Epithelial cell of prostate (primary cell): ENCODE data around the gene DNAJC8.

Source experiments
- DNase-seq: peaks from one replicate; pipeline ENCODE4 v3.0.0-alpha.2; 2011; ENCODE audit warnings: low read depth, low spot score
- H3K27ac ChIP-seq: fragments of 450-650 bp; 2 replicates; pipeline ENCODE4 v1.5.1; 2017; ENCODE audit warnings: mild to moderate bottlenecking

DNAJC8 gene

DNA sequence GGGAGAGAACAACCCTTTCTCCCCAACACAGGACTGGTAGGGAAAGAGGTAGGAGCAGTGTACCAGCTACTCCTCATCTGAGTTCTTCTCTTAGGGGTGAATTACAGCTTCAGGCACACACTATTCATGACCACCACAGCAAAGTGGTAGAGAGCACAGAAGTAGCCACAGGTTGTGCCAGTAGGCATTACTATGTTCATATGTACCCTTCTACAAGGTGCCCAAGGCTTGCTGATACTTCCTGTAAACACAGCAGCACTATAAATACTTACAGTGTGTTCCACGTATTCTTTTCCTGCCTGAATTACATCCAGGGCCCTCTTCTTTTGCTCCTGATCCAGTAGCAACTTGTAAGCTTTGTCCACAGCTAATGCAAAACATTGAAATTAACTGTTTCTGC lies 23.1 kb downstream of the DNAJC8 start:
- no peak for DNase-seq
- peak overlapping the region; percentile 3 for H3K27ac ChIP-seq

DNA sequence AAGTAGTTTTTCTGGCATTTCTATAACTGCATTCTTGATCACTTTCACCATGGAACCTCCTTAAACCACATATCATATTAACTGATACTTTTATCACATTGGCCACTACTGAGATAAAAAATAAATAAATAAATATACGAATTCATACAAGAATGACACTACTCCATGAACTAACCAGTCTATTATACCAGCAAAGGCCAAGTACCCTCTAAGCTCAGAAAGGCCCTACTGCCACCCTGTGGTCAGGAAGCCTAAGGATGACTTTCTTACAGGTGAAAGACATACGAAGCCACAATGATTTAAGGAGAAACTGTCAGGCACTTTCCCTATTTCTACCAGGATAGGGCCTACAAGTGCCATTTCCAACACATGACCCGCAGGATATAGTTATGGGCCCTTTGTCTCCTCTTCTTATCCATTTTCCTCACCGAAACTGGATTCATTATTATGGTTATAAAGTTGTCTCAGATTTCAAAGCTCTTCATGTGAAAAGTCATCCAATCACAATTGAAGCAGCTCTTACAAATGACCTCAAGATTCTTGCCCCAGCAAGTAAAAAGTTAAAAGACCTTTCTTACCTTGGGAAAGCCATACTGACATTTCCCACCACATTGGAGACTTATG lies 23.9 kb downstream of the DNAJC8 start:
- peak overlapping the region; percentile 3 for H3K27ac ChIP-seq
- peak; percentile 14 for DNase-seq

DNA sequence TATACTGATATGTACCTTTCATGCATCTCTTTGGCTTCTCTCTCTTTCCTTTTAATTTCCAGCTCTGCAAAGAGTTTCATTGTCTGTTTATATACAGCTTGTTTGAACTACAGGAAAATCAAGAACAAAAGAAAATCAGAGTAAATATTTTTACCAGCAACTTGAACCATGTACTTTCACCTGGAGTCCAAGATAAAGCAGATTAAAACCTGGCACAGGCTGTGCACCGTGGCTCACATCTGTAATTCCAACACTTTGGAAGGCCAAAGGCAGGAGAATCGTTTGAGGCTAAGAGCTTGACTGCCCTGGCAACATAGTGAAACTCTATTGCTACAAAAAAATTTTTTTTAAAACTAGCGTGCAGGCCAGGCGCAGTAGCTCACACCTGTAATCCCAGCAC lies 27.6 kb downstream of the DNAJC8 start:
- no peak overlapping the region for H3K27ac ChIP-seq
- DNase-seq, result no peak

DNA sequence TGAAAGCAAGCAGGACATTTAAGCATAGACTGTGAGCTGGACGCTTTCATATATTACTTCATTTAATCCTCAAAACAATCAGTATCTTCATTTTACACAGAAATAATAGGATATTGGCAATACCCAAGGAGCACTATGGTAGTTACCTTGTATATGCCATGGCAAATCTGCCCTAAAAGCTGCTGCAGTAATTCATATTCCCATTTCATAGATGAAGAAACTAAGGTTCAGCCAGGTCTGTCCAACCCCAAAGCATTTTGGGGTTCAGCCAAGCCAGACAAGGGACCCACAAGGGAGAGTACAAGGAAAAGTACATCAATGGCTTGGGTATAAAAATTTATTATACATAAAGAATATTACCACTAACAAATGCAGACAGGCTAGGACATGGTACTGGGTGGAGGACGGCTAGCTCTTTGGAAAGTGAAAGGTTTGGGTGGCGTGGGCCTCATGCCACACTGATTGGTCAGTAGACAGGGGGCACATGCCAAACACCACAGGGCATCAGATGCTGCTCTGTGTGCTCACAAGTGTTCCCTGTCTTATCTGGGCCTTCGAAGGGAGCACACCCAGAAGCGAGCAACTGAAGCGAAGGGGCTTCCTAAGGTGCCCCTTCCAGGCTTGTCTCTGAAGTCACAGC lies 32.5 kb downstream of the DNAJC8 start:
- DNase-seq, result no peak
- no peak overlapping the region for H3K27ac ChIP-seq

DNA sequence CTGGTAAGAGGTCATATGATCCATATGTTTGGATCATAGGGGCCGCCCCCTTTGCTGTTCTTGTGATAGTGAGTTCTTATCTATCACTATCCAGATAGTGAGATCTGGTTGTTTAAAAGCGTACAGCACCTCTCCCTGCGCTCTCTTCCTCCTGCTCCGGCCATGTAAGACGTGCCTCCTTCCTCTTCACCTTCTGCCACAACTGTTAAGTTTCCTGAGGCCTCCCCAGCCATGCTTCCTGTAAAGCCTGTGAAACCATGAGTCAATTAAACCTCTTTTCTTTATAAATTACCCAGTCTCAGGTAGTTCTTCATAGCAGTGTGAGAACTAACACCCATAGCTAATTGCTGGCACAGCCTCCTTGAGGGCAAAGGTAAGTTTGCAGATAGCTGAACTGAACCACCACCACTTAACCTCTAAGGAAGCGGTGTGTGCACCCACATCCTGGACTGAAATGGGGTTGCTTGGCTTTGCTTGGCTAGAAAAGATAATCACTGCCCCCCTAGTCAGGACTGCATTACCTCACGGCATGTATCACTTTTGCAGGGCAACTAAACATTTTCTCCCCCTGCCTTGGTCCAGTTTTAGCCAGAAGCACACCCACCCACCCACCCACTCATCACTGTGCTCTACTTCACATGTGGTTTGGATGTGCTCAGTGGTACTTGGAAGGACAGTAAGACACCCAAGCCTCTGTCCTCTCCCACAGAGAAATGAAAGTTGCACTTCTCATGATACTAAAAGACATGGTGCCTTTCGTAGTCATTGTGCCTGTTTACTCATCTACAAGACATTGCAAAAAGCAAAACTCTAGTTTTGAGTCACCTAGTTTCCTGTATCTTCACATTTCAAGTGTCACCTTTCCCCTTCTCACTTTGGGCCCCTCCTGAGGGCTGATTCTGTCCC lies 33.2 kb downstream of the DNAJC8 start:
- DNase-seq, result no peak
- H3K27ac ChIP-seq, result no peak overlapping the region

DNA sequence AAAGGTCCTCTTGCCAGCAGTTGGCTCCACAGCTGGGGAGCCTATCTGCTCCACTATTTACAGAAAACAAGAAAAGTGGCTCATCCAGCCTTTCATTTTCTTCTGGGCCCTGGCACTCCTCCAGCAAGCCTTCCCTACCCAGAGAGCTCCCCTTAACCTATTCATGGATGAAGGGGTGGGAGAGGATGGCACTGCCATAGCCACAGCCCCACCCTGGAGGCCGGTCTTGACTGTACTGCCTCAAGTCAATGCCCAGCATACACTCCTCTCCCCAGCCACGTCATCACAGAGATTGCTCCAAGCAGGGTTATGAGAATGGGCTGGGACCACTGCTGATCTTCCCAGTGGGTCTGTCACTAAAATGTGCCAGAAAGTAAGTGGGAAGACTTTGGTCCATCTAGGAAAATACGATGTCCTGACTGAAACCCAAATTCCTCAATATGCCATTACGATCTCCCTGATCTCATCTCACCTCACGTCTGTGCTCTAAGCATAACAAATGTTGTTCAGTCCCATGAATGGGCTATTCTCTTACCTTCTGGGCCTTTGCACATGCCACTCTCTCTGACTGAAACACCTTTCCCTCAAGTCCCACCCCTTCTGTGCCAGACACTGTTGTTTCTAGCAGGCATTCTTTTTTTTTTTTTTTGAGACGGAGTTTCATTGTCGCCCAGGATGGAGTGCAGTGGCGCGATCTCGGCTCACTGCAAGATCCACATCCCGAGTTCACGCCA lies 35.0 kb downstream of the DNAJC8 start:
- no peak for DNase-seq

DNA sequence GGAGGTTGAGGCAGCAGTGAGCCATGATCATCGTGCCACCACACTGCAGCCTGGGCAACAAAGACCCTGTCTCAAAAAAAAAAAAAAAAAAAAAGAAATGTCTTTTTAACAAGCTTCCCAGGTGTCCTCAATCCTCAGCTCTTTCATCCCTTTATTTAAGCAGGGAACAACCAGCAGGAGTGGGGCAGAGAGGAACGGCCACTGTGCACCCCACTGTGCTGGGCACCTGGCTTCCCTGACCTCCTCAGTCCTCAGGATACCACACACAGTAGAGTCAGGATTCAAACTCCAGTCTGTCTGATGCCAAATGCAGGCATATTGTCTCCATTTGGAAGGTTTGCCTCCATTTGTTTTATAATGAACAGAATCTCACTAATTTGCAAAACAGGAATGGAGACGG lies 36.5 kb downstream of the DNAJC8 start:
- DNase-seq, result no peak
- peak overlapping the region; percentile 75 for H3K27ac ChIP-seq

More for the DNA sequence above, 35.0 kb downstream of the DNAJC8 start:
- peak overlapping the region; percentile 75 for H3K27ac ChIP-seq

DNA sequence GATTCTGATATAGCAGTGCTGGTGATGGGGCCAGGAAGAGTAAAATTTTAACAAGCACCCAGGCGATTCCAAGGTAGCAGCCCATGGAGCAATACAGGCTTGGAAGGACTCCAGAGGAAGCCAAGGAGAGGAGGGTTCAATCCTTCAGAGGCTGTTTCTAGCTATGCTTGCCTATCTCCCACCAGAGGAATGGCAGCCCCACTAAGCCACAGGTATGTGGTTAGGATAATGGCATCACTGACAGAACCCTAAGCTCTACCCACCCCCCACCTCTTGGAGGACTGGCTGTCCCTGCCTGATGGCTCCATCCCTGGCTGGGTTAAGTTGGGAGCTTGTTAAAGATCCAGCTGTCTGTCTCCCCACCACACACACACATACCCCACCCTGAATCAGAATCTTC lies 37.0 kb downstream of the DNAJC8 start:
- H3K27ac ChIP-seq, result no peak overlapping the region
- no peak for DNase-seq

DNA sequence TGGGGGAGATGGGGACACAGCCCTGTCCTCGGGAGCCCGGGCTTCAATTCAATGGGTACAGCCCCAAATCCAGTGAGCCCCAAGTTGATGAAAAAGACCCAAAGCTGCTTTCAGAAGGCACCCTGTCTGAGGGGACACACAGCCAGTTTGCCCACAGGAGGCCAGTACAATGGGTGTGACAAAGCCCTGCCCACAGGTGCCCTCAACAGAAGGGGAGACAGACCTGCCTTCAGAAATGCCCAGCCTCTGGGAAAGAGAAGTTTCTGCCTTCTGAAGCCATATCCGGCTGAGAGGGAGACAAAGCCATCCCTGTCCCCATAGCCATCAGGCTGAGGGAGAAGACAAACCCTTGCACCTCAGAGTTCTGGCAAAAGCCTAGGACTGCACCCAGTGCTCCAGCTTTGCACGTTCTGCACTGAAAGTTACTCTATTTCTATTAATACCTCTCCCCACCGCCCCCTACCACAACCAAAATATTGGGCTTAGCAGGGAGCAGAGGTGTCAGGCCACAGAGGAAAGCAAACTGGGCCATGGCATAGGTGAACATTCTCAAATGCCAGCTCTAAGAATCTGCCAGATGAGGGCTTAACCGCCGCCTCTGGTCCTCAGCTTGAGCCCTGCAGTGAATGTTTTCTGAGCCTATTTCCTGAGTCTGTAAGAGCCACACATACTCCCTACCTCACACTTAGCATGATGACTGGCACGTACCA lies 38.3 kb downstream of the DNAJC8 start:
- DNase-seq, result no peak
- H3K27ac ChIP-seq, result peak overlapping the region; percentile 49

DNA sequence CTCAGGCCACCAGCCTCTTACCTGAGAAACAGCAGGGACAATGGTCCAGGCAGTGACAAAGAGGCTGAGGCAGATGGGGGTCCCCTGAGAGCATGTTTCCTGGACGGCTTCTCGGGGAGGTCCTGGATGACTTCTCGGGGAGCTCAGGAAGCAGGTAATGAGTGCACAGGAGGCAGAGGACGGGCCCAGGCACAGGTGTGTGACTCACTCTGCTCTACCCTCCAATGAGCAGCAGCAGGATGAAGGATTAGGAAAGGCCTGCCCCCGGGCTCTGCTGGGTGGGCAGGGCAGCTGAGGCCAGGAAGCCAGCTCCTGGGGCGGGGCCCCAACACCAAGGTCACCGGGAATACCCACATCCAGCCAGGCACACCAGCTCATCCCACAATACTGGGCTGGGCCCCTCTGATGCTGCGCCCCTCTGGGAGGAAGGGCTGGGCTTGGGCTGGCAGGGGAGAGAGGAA lies 39.1 kb downstream of the DNAJC8 start:
- H3K27ac ChIP-seq, result peak overlapping the region; percentile 49
- peak; percentile 60 for DNase-seq

DNA sequence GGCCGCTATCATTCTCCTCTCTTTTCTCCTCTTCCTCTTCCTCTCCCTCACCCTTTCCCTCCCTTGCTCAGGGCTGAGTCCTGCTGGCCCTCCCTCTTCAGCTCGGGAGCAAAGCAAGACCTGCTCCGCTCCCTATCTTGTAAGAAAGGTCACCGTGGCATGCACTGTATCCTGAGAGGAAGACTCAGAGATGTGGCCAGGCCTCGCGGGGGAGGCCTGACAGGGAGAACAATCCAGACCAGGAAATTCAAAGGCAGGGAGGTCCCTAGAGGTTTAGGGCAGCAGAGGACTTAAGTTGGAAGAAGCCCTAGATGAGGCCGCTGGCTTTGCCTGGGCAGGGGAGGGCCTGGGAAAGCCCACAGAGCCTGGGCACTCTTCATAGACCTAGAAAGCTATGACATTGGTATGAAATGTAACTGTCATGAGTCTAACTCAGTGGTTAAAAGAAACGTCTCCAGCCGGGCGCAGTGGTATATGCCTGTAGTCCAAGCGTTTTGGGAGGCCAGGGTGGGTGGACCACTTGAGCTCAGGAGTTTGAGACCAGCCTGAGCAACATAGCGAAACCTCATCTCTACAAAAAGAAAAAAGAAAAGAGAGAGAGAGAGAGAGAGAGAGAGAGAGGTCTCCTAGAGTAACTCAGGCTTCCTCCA lies 41.7 kb downstream of the DNAJC8 start:
- peak overlapping the region; percentile 52 for H3K27ac ChIP-seq

DNA sequence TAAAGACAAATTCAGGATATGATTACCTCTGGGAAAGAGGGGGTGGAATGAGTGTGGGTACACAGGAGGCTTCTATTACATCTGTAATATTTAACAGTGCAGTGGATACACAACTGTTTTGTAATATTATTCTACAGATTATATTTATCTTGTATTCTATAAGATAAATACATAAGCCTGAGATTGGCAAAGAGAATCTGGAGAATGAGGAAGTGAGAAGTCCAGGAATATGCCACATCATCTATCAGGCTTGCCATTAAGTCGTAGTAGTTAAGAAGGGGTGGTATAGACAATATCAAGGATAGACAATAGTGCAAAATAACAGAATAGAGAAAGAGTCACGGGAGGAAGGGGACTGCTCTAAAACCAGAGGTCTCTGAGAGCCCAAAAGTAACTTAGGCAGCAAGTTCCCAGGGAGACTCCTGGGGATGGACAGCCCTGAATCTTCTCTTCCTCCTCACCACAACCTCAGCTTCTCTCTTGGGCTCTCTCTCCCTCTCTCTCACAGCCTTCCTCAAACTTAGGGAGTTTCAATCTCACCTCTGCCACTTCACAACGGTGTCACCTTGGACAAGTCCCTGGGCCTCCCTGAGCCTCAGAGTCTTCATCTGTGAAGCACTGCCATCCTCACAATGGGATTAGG lies 42.4 kb downstream of the DNAJC8 start:
- peak overlapping the region; percentile 52 for H3K27ac ChIP-seq
- DNase-seq, result no peak

More for the DNA sequence above, 41.7 kb downstream of the DNAJC8 start:
- no peak for DNase-seq

DNA sequence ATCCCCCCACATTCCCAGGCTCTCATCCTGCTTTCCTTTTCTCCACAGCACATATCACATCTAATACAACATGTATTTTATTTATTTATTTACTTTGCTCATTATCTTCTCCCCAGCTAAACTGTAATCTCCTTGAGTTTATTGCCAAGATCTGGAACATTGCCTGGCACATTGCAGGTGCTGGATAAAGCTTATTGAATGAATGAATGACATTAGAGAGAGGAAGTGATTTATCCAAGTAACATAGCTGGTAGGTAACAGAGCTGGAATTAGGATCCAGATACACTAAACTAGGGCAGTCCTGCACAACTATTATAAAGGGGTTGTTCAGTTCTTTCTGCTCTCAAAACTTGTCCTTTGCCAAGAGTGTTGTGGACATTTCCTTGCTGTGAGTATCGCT lies 47.8 kb downstream of the DNAJC8 start:
- no peak overlapping the region for H3K27ac ChIP-seq
- no peak for DNase-seq

DNA sequence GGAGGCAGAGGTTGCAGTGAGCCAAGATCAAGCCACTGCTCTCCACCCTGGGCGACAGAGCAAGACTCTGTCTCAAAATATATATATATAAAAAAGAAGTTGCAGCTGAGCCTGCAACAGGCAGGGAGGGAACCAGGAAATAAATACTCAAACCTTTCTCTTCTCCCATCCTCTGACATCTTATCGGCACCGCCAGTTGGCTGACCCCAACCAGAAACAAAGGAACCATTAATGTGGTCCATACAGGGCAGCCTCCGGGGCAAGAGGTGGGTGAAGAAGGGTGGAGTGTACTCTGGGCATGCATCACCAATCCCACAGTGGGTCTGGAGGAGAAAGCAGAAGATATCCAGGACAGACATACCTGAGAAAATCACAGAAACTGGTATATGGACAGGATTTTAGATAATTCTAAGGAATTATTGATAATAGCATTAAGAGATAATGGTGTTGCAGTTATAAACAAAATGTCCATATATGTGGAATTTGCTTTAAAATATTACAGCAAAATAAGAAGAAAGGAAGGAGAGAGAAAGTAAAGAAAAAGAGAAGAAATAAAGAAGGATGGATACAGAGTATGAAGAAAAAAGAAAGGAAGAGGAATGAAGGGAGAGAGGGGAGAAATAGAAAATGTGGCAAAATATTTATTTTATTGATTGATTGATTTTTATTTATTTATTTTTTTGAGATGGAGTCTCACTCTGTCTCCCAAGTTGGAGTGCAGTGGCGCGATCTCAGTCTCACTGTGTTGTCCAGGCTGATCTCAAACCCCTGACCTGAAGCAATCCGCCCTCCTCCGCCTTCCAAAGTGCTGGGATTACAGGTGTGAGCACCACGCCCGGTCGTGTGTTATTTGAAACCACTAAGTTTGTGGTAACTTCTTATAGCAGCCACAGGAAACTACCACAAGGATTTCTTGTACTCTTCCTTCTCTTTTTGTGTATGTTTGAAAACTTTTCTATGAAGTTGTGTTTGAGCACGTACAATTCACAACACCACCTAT lies 52.2 kb downstream of the DNAJC8 start:
- H3K27ac ChIP-seq, result no peak overlapping the region
- no peak for DNase-seq

DNA sequence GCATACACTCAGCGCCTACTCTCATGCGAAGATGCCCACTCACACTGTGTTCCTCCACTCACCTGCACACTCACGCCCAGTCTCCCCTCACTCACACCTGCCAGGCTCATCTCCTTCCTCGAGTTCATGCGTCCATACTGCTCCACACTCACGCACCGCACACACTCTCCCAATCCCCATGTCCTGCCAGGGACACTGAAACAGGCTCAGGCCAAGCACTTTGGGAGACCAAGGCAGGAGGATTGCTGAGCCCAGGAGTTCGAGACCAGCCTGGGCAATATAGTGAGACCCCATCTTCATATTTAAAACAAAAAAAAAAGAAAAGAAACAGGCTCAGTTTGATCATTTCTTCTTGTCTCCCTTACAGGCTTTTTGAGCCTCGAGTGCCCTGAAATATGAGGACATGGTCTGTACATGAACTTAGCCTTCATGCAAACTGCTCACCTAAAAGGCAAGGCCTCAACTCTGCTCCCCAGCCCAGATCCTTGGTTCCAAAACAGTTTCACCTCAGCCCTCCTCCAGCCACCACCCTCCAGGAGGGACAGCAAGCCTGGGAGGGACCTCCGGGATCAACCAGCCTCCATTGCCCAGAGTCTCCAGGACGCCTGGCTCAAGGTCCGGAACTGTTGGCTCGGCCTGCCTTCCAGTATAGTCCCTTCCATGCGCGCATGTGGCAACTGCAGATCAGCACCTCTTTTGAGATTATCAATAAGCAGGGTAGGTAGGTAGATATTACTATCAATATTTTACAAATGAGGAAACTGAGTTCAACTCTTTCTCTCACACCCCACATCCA lies 53.9 kb downstream of the DNAJC8 start:
- DNase-seq, result no peak
- no peak overlapping the region for H3K27ac ChIP-seq

DNA sequence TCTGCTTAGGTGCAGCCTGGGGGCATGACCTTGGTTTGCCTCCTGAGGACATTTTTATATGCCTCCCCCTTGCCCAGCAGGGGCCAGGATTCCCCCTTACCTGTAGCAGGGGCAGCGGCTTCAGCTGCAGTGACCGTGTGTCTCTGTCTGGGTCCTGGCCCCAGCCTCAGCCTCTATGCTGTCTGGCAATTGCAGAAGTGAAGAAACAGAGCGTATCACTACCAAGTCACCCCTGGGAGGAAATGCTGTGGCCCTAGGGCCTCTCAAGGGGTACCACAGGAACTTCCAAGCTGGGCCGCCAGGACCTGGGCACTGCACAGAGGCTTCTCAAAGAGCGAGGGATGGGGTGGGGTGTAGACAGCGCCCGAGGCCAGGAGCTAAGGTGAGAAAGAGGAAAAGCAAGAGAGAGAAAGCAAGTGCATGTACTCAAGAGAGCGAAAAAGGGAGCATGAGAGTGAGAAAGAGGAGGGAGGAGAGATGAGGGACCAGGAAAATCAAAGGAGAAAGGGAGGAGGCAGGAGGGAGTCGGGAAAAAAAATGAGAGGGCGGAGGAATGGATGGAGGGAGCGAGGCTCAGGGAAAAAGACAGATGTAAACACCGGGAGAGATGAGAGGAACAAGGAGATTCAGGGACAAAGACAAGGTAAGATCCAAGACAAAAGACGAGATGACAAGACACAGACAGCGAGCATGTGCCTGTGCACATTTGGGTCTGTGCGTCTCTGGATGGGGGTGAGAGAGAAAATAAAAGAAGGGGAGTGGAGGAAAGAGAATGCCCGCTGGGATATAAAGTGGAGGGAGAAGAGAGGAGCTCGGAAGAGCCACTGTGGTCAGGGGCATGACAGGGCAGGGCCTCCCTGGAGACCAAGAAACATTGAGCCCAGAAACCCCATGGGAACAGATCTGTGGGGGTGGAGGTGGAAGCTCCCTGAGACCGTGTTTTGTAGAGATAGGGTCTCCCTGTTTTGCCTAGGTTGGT lies 56.0 kb downstream of the DNAJC8 start, which contains the start of gene PTAFR:
PTAFR (minus strand) TSS at position 199 of the 979 bp plus-strand sequence. CDS start 25,669 bp downstream, outside the sequence.
- DNase-seq, result no peak
- H3K27ac ChIP-seq, result no peak within 1 kb of the TSS
